ENCODE results near the gene TOP3A. TPM values are rescaled to one million over a fixed set of nuclear protein-coding genes. Genes with fewer than 3 reads are reported as not detected.

The TOP3A gene
- total RNA-seq, 1 experiment from 2014 or later, result 68.7 TPM

- Histone ChIP-seq H3K79me2 (ENCODE audit: insufficient read depth, low read length) (peaks cover 17% of the 10 kb centered on the region; the same call in 1 of the 2 replicates), H4K91ac (ENCODE audit: insufficient read length, low read depth, low read length) (no peak overlapping the region), H3K79me1 (ENCODE audit: insufficient read depth, low read depth, low read length, poor library complexity, severe bottlenecking) (peaks cover 9% of the 10 kb centered on the region), H3K23ac (ENCODE audit: insufficient read length, low read depth, low read length) (no peak overlapping the region), H4K8ac (replicated peaks; ENCODE audit: insufficient read length, low read depth, low read length) (no peak overlapping the region), H2AK5ac (ENCODE audit: insufficient read length, low read length) (no peak overlapping the region), H3T11ph (ENCODE audit: low read length) (no peak overlapping the region), H3K4me2 (ENCODE audit: insufficient read depth, insufficient read length, low read length) (peak overlapping the region; percentile 81), H3K18ac (ENCODE audit: insufficient read length, low read depth, low read length) (peak overlapping the region; percentile 83), H2AFZ (ENCODE audit: low read length) (no peak overlapping the region), H3K56ac (ENCODE audit: insufficient read length, low read depth, low read length) (no peak overlapping the region), H2BK120ac (ENCODE audit: low read depth, low read length, poor library complexity, severe bottlenecking) (no peak overlapping the region), H3K27ac (ENCODE audit: insufficient read length, low read depth, low read length) (peak overlapping the region; percentile 93), H2BK15ac (ENCODE audit: low read depth, low read length) (no peak overlapping the region), H3K23me2 (ENCODE audit: insufficient read length, low read depth, low read length, poor library complexity, severe bottlenecking) (peaks cover 11% of the 10 kb centered on the region), H3K27me3 (ENCODE audit: insufficient read depth, low read length) (no peaks in the 10 kb centered on the region), H4K5ac (ENCODE audit: insufficient read length, low read depth, low read length) (no peak overlapping the region), H4K20me1 (ENCODE audit: control insufficient read depth, insufficient read depth, insufficient read length) (no peaks in the 10 kb centered on the region), H3K14ac (ENCODE audit: insufficient read depth, low read length) (peak overlapping the region; percentile 21), H2BK12ac (ENCODE audit: insufficient read length, low read depth, low read length) (peak overlapping the region; percentile 1), H3K9me3 (ENCODE audit: control insufficient read depth, low read depth, low read length) (no peaks in the 10 kb centered on the region), H2BK20ac (ENCODE audit: low read depth, low read length, poor library complexity, severe bottlenecking) (no peak overlapping the region), H3K4ac (ENCODE audit: low read depth, low read length) (no peak overlapping the region), H3K4me1 (ENCODE audit: insufficient read depth, low read length) (peaks cover 3% of the 10 kb centered on the region; the same call in 1 of the 2 replicates), H3K9ac (ENCODE audit: extremely low read depth, insufficient read length, low read length) (peak overlapping the region; percentile 10), H2BK5ac (ENCODE audit: insufficient read length, low read length) (no peak overlapping the region)
- WGBS (ENCODE audit: extremely low coverage, insufficient read length, low lambda C conversion rate), result no CpG with 5 or more reads among the region's 4 CpGs
- TF ChIP-seq CTCF (conservative IDR thresholded peaks at IDR 0.05), result no peak
- Mint-ChIP-seq H3K9me3 (no peaks in the 10 kb centered on the region; a peak in 1 of 5 replicates), H3K27me3 (ENCODE audit: low read depth) (no peaks in the 10 kb centered on the region), H3K4me3 (peak overlapping the region; percentile 78 to 96), H3K27ac (peak overlapping the region; percentile 100; a peak in 6 of 7 replicates), H3K4me1 (peaks cover 24 to 31% of the 10 kb centered on the region in 2 experiments), H3K36me3 (ENCODE audit: insufficient read depth in 1 of 3, low read depth in 3 of 3) (peaks cover 2 to 5% (median 4%) of the 10 kb centered on the region in 3 experiments; a peak in 3 of 7 replicates)
- DNase-seq, result peak; percentile 75
These were observed 90.8 kb downstream of the TOP3A start for GRCh38 chr17:18224053-18224386.

Small RNA genes within 50 kb of the gene (microRNA-seq; reads per million reads assigned to microRNA genes)
- gene MIR6778 (ENCODE audit: borderline microRNAs expressed), result not detected

Other genes starting within 250 kb of the TOP3A start
- gene DRG2, start 227.0 kb downstream of the TOP3A start, total RNA-seq (2021), result 48.5 and 52.0 TPM in 2 replicates
- gene MYO15A, start 206.2 kb downstream of the TOP3A start, total RNA-seq (2021), result 2.3 and 2.5 TPM in 2 replicates
- gene ALKBH5, start 131.2 kb downstream of the TOP3A start, total RNA-seq (2021), result 89.8 and 92.5 TPM in 2 replicates
- gene LLGL1, start 89.4 kb downstream of the TOP3A start, total RNA-seq (2021), result 65.0 and 66.2 TPM in 2 replicates
- gene FLII, start 56.3 kb downstream of the TOP3A start, total RNA-seq (2021), result 298 and 314 TPM in 2 replicates
- gene MIEF2, start 54.3 kb downstream of the TOP3A start, total RNA-seq (2021), result 10.2 and 10.3 TPM in 2 replicates
- 22.3 and 22.4 TPM in 2 replicates for gene SMCR8, start 299 bp upstream of the TOP3A start, total RNA-seq (2021)
- 41.8 and 42.8 TPM in 2 replicates for gene SHMT1, start 48.6 kb upstream of the TOP3A start, total RNA-seq (2021)
- gene EVPLL, start 62.8 kb upstream of the TOP3A start, total RNA-seq (2021), result 0.61 TPM in 1 of 2 replicates, not detected in the other
- gene LGALS9C, start 161.8 kb upstream of the TOP3A start, total RNA-seq (2021), result not detected in 2 replicates